Measurements from ENCODE around the gene DGKZ.

The DGKZ gene

DNA sequence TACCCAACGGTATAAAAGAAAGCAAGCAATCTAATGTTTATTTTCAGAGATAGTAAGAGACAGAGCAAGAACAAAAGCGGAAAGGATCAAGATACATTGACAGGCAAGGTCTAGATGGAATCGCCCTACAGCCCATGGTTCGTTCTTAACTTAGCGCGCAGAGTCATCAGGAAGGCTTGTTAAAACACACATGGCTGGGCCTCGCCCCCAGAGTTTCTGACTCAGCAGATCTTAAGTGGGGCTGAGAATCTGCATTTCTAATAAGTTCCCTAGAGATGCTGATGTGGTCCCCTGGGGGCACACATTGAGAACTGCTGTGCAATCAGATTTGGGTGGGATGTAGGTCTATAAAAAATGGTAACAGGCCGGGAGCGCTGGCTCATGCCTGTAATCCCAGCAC, 80.1 kb downstream of the DGKZ start:
- no peak for DNase-seq (ENCODE audit: low read depth, low spot score)

DNA sequence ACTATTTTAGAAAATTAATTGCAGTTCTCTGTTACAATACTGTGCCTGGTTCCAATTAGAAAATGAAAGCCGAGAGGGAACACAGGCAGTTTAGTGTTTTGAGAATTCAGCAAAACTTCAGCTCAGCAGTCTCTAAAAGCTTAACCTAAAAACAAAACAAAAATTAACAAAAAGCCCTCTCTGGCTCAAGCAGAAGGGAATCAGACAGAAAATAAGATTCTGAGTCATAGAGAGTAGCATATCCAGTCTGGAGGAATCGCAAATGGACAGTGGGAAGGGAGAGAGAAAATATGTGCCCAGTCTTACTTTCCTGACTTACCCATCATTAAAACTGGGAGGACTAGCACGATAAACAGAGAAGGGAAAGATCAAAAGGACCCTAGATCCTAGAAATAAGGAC, 82.5 kb downstream of the DGKZ start:
- no peak for DNase-seq (ENCODE audit: low read depth, low spot score)
